HCT116 (cell line): ENCODE measurements around the gene RAB37. TPM values are rescaled to one million over a fixed set of nuclear protein-coding genes. Genes with fewer than 3 reads are reported as not detected.

Experiments
- ATAC-seq: fragments of 200-7000 bp; cut with Tn5 transposase; 2 replicates; pipeline ENCODE4 v1.9.1; 2020; ENCODE audit warnings: mild to moderate bottlenecking, moderate library complexity
- BruUV-seq: library from RNA; stranded (reverse); fragments of 400-500 nt; replicated peaks from 2 replicates; lab custom pipeline; 2021; lab: Mats Ljungman, UMichigan
- CTCF ChIA-PET: fragments of 300-600 bp; sonication (Branson Sonifier 250); formaldehyde crosslinking; loops from one replicate; lab custom pipeline; 2021; ENCODE audit warnings: antibody characterized with exemption; lab: Charles Lee
- POLR2A ChIA-PET: fragments of 300-600, 350-600 bp; sonication (Branson Sonifier 250); formaldehyde crosslinking; loops from one replicate; lab custom pipeline; 2021; ENCODE audit warnings: antibody characterized with exemption; lab: Charles Lee
- RAD21 ChIA-PET, 2 experiments: fragments of 300-600 bp; sonication (Branson Sonifier 250); formaldehyde crosslinking; loops; one replicate each; lab custom pipeline; 2023; ENCODE audit warnings: low total read pairs in 2 of 2; ENCODE audit not compliant: uncharacterized antibody in 2 of 2, unreplicated experiment in 2 of 2, low non-redundant PET in 1 of 2; lab: Charles Lee
- DNase-seq: peaks from one replicate; pipeline ENCODE4 v3.0.0-alpha.2; 2010; ENCODE audit warnings: low read depth, low spot score
- H2AFZ ChIP-seq: fragments of 200-600 bp; shearing (Covaris generic), sonication (generic); 2 replicates; pipeline ENCODE4 v1.6.1; 2017; ENCODE audit warnings: low read depth, mixed run types, mixed read lengths, antibody characterized with exemption, low read length; ENCODE audit not compliant: poor library complexity, severe bottlenecking
- H3K27ac ChIP-seq: 2 replicates; pipeline ENCODE4 v1.5.1; 2012; ENCODE audit warnings: low read depth, low read length
- H3K27me3 ChIP-seq: fragments of 200-600 bp; sonication (generic); 2 replicates; pipeline ENCODE4 v1.6.1; 2016; ENCODE audit warnings: mixed run types, low read length, mixed read lengths; ENCODE audit not compliant: insufficient read depth
- H3K36me3 ChIP-seq, 2 experiments: fragments of 200-500 bp in 1 of 2; fragments of 200-600 bp in 1 of 2; sonication (Bioruptor generic) in 1 of 2; sonication (generic) in 1 of 2; 2 replicates each; pipeline versions ENCODE4 v1.5.1 to v1.6.1; 2014 to 2016; ENCODE audit warnings: low read length in 2 of 2, inconsistent platforms in 1 of 2, mixed read lengths in 1 of 2, mixed run types in 1 of 2; ENCODE audit not compliant: insufficient read depth in 2 of 2, control insufficient read depth in 1 of 2
- H3K4me1 ChIP-seq, 2 experiments: fragments of 200-600 bp in 1 of 2; sonication (generic) in 1 of 2; 2 replicates each; pipeline versions ENCODE4 v1.5.1 to v1.6.1; 2012 to 2017; ENCODE audit warnings: low read length in 2 of 2, inconsistent platforms in 1 of 2, mild to moderate bottlenecking in 1 of 2, mixed read lengths in 1 of 2, mixed run types in 1 of 2, moderate library complexity in 1 of 2; ENCODE audit not compliant: insufficient read depth in 2 of 2, control insufficient read depth in 1 of 2
- H3K4me2 ChIP-seq: fragments of 200-600 bp; sonication (generic); 2 replicates; pipeline ENCODE4 v1.6.1; 2017; ENCODE audit warnings: mixed run types, low read length, mixed read lengths
- H3K4me3 ChIP-seq, 2 experiments: fragments of 200-600 bp in 1 of 2; sonication (generic) in 1 of 2; replicated peaks in 1 of 2; 2 replicates each; pipeline ENCODE4 v1.5.1; 2011 to 2016; ENCODE audit warnings: low read length in 2 of 2, control low read depth in 1 of 2, low read depth in 1 of 2, mild to moderate bottlenecking in 1 of 2, mixed read lengths in 1 of 2, mixed run types in 1 of 2
- H3K79me2 ChIP-seq: fragments of 200-600 bp; sonication (generic); 2 replicates; pipeline ENCODE4 v1.6.1; 2017; ENCODE audit warnings: mild to moderate bottlenecking, mixed run types, low read length, moderate library complexity, mixed read lengths; ENCODE audit not compliant: insufficient read depth
- H3K9ac ChIP-seq: fragments of 200-600 bp; sonication (generic); 2 replicates; pipeline ENCODE4 v1.6.1; 2016; ENCODE audit warnings: low read length, mixed read lengths
- H3K9me2 ChIP-seq: fragments of 200-600 bp; sonication (generic), shearing (Covaris generic); 2 replicates; pipeline ENCODE4 v1.6.1; 2017; ENCODE audit warnings: mixed run types, mild to moderate bottlenecking, moderate library complexity; ENCODE audit not compliant: insufficient read depth
- H3K9me3 ChIP-seq, 2 experiments: fragments of 200-500 bp in 1 of 2; fragments of 200-600 bp in 1 of 2; sonication (Bioruptor generic) in 1 of 2; sonication (generic) in 1 of 2; 2 replicates each; pipeline ENCODE4 v1.6.1; 2014 to 2017; ENCODE audit warnings: low read length in 2 of 2, mixed read lengths in 2 of 2, inconsistent platforms in 1 of 2, low read depth in 1 of 2, mild to moderate bottlenecking in 1 of 2, mixed run types in 1 of 2, moderate library complexity in 1 of 2; ENCODE audit not compliant: control insufficient read depth in 1 of 2, insufficient read depth in 1 of 2
- H4K20me1 ChIP-seq: fragments of 200-600 bp; sonication (generic), shearing (Covaris generic); 2 replicates; pipeline ENCODE4 v1.6.1; 2017; ENCODE audit warnings: mixed run types, mild to moderate bottlenecking, moderate library complexity; ENCODE audit not compliant: insufficient read depth
- CBX3 ChIP-seq: IDR thresholded peaks from 2 replicates; pipeline ENCODE4 v1.6.1; 2012; ENCODE audit warnings: low read depth
- ELF1 ChIP-seq: IDR thresholded peaks from 2 replicates; pipeline ENCODE4 v1.6.1; 2012; ENCODE audit warnings: low read depth, borderline replicate concordance
- EZH2phosphoT487 ChIP-seq: fragments of 200-600 bp; IDR thresholded peaks from 2 replicates; pipeline ENCODE4 v1.6.1; 2018; ENCODE audit warnings: antibody characterized with exemption, borderline replicate concordance
- JUND ChIP-seq: IDR thresholded peaks from 2 replicates; pipeline ENCODE4 v1.6.1; 2012
- RAD21 ChIP-seq: IDR thresholded peaks from 2 replicates; pipeline ENCODE4 v1.6.1; 2012; ENCODE audit warnings: low read depth, mild to moderate bottlenecking
- SIN3A ChIP-seq: IDR thresholded peaks from 2 replicates; pipeline ENCODE4 v1.6.1; 2012; ENCODE audit warnings: low read depth
- SP1 ChIP-seq: IDR thresholded peaks from 2 replicates; pipeline ENCODE4 v1.6.1; 2012; ENCODE audit warnings: low read depth
- SRF ChIP-seq: IDR thresholded peaks from 2 replicates; pipeline ENCODE4 v1.6.1; 2012; ENCODE audit warnings: low read depth
- TCF7L2 ChIP-seq: IDR thresholded peaks from 2 replicates; pipeline ENCODE4 v1.7.0; 2011; ENCODE audit warnings: borderline replicate concordance, inconsistent platforms; ENCODE audit not compliant: insufficient read depth, insufficient read length; ENCODE audit errors: extremely low read depth
- YY1 ChIP-seq: IDR thresholded peaks from 2 replicates; pipeline ENCODE4 v1.6.1; 2011; ENCODE audit warnings: low read length, low read depth, moderate library complexity, mild to moderate bottlenecking; ENCODE audit not compliant: insufficient replicate concordance; ENCODE audit errors: extremely low read depth
- ZFX ChIP-seq: fragments of 450-650 bp; IDR thresholded peaks from 2 replicates; pipeline ENCODE4 v1.6.1; 2017
- ZNF274 ChIP-seq: fragments of 200-500 bp; sonication (Bioruptor generic); IDR thresholded peaks from 2 replicates; pipeline ENCODE4 v1.6.1; 2014; ENCODE audit warnings: mild to moderate bottlenecking, low read depth, low read length, inconsistent platforms
- intact Hi-C: fragments of 100-400 bp; cut with micrococcal nuclease; formaldehyde crosslinking; loops from 2 replicates; pipeline ENCODE4 v1.10.0; 2022
- total RNA-seq: library from RNA; stranded (reverse); gene quantifications from one replicate; pipeline ENCODE4 v1.2.1, GENCODE V29; 2021; ENCODE audit not compliant: unreplicated experiment
- TF ChIP-seq, protein P1 (sequence below), 3 experiments: fragments of 200-600 bp in 1 of 3; sonication (generic) in 1 of 3; IDR thresholded peaks in 2 of 3; conservative IDR thresholded peaks in 1 of 3; 2 replicates each; pipeline ENCODE4 v1.5.1; 2012 to 2017; ENCODE audit warnings: low read depth in 2 of 3, low read length in 2 of 3, antibody characterized with exemption in 1 of 3, borderline replicate concordance in 1 of 3, control low read depth in 1 of 3, mild to moderate bottlenecking in 1 of 3, mixed read lengths in 1 of 3, mixed run types in 1 of 3, moderate library complexity in 1 of 3; ENCODE audit not compliant: insufficient read depth in 1 of 3
- TF ChIP-seq, protein P2 (sequence below): IDR thresholded peaks from 2 replicates; pipeline ENCODE4 v1.6.1; 2012; ENCODE audit warnings: low read depth

The RAB37 gene
- total RNA-seq, 1 experiment from 2014 or later: 8.2 TPM

DNA sequence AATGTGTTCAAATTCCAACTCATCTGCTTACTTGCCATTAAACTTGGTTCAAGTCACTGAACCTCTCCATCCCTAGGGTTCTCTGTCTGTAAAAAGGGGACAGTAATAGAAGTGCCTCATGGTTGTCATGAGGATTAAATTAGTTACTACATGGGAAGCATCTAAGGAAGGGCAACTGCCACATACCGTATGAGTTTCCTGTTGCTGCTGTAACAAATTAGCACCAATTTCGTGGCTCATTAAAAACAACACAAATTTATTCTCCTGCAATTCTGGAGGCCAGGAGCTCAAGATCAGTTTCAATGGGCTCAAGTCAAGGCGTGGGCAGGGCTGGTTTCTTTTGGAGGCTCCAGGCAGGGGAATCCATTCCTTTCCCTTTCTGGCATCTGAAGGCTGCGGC is 43.0 kb upstream of the RAB37 start:
- Histone ChIP-seq H3K9me3 (no peaks in the 10 kb centered on the region), H3K79me2 (no peaks in the 10 kb centered on the region), H3K36me3 (no peaks in the 10 kb centered on the region), H4K20me1 (no peaks in the 10 kb centered on the region), H3K9ac (no peak overlapping the region), H3K4me3 (no peak overlapping the region), H3K27ac (no peak overlapping the region), H2AFZ (no peak overlapping the region), H3K9me2 (no peaks in the 10 kb centered on the region), H3K4me2 (no peak overlapping the region), H3K4me1 (no peaks in the 10 kb centered on the region), H3K27me3 (peaks cover 20% of the 10 kb centered on the region; the same call in 1 of the 2 replicates)
- ATAC-seq (no peak), DNase-seq (no peak)
- intact Hi-C loops: no loop called here
- BruUV-seq: no TSS peak
- ChIA-PET POLR2A (no interaction called here), RAD21 (no interaction called here), CTCF (no interaction called here)
- no peak for TF ChIP-seq CBX3
- TF ChIP-seq, protein P1, sequence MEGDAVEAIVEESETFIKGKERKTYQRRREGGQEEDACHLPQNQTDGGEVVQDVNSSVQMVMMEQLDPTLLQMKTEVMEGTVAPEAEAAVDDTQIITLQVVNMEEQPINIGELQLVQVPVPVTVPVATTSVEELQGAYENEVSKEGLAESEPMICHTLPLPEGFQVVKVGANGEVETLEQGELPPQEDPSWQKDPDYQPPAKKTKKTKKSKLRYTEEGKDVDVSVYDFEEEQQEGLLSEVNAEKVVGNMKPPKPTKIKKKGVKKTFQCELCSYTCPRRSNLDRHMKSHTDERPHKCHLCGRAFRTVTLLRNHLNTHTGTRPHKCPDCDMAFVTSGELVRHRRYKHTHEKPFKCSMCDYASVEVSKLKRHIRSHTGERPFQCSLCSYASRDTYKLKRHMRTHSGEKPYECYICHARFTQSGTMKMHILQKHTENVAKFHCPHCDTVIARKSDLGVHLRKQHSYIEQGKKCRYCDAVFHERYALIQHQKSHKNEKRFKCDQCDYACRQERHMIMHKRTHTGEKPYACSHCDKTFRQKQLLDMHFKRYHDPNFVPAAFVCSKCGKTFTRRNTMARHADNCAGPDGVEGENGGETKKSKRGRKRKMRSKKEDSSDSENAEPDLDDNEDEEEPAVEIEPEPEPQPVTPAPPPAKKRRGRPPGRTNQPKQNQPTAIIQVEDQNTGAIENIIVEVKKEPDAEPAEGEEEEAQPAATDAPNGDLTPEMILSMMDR (IDR thresholded peaks at IDR 0.05 in 2 of 3, conservative IDR thresholded peaks at IDR 0.05 in 1 of 3; ENCODE audit: borderline replicate concordance in 1 of 3, insufficient read depth in 1 of 3, low read depth in 2 of 3, low read length in 2 of 3): no peak
- no peak for TF ChIP-seq YY1
- no peak for TF ChIP-seq SIN3A
- TF ChIP-seq SP1: no peak
- no peak for TF ChIP-seq ELF1
- no peak for TF ChIP-seq ZNF274
- TF ChIP-seq RAD21: no peak
- no peak for TF ChIP-seq EZH2phosphoT487
- TF ChIP-seq JUND: no peak
- TF ChIP-seq ZFX: no peak
- no peak for TF ChIP-seq TCF7L2
- no peak for TF ChIP-seq SRF
- TF ChIP-seq, protein P2, sequence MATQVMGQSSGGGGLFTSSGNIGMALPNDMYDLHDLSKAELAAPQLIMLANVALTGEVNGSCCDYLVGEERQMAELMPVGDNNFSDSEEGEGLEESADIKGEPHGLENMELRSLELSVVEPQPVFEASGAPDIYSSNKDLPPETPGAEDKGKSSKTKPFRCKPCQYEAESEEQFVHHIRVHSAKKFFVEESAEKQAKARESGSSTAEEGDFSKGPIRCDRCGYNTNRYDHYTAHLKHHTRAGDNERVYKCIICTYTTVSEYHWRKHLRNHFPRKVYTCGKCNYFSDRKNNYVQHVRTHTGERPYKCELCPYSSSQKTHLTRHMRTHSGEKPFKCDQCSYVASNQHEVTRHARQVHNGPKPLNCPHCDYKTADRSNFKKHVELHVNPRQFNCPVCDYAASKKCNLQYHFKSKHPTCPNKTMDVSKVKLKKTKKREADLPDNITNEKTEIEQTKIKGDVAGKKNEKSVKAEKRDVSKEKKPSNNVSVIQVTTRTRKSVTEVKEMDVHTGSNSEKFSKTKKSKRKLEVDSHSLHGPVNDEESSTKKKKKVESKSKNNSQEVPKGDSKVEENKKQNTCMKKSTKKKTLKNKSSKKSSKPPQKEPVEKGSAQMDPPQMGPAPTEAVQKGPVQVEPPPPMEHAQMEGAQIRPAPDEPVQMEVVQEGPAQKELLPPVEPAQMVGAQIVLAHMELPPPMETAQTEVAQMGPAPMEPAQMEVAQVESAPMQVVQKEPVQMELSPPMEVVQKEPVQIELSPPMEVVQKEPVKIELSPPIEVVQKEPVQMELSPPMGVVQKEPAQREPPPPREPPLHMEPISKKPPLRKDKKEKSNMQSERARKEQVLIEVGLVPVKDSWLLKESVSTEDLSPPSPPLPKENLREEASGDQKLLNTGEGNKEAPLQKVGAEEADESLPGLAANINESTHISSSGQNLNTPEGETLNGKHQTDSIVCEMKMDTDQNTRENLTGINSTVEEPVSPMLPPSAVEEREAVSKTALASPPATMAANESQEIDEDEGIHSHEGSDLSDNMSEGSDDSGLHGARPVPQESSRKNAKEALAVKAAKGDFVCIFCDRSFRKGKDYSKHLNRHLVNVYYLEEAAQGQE: no peak
